Fibroblast of skin of left biceps (primary cell): Measurements from ENCODE around the gene PSMD3.
"Not testable (repeated sequence)": the region's sequence is repeated elsewhere in the genome, so short reads cannot be mapped to it uniquely, and the experiment has no call there.

ENCODE experiments used
- DNase-seq, 2 experiments: peaks; one replicate each; pipeline ENCODE4 v3.0.0-alpha.2; 2013; ENCODE audit warnings: low read depth in 2 of 2

PSMD3 gene

GRCh38 chr17:39996800-39997199 is 16.2 kb downstream of the PSMD3 start:
- DNase-seq, result no peak

GRCh38 chr17:39997543-39997942 is 16.9 kb downstream of the PSMD3 start:
- DNase-seq, result no peak

GRCh38 chr17:39999067-39999466 is 18.5 kb downstream of the PSMD3 start:
- no peak for DNase-seq

- no peak for DNase-seq
Observed at GRCh38 chr17:40000161-40000560, 19.6 kb downstream of the PSMD3 start.

- DNase-seq, result not testable (repeated sequence)
Observed at GRCh38 chr17:40001335-40001734, 20.7 kb downstream of the PSMD3 start.

GRCh38 chr17:40004072-40004471 is 23.5 kb downstream of the PSMD3 start:
- DNase-seq, result no peak

- DNase-seq, result no peak
Observed at GRCh38 chr17:40004712-40005111, 24.1 kb downstream of the PSMD3 start.

GRCh38 chr17:40005520-40005919 is 24.9 kb downstream of the PSMD3 start:
- DNase-seq, result no peak

- not testable (repeated sequence) for DNase-seq
Observed at GRCh38 chr17:40010946-40011500, 30.4 kb downstream of the PSMD3 start.

GRCh38 chr17:40012017-40012647 is 31.5 kb downstream of the PSMD3 start:
- DNase-seq, result not testable (repeated sequence)

GRCh38 chr17:40014375-40014980 is 33.9 kb downstream of the PSMD3 start:
- no peak for DNase-seq

GRCh38 chr17:40015005-40015997 is 34.7 kb downstream of the PSMD3 start, which contains the start of gene CSF3:
TSS of gene CSF3 (plus strand) at chr17:40015440. CDS start at chr17:40015475, 35 bp downstream.
- DNase-seq, result no peak

- DNase-seq, result no peak
Observed at GRCh38 chr17:40015998-40016985, 35.7 kb downstream of the PSMD3 start.

GRCh38 chr17:40017422-40018080 is 36.9 kb downstream of the PSMD3 start:
- DNase-seq, result no peak

- no peak for DNase-seq
Observed at GRCh38 chr17:40018211-40019121, 37.9 kb downstream of the PSMD3 start.

- no peak for DNase-seq
Observed at GRCh38 chr17:40019140-40019991, 38.8 kb downstream of the PSMD3 start.

GRCh38 chr17:40020146-40020545 is 39.5 kb downstream of the PSMD3 start:
- no peak for DNase-seq

GRCh38 chr17:40021451-40021971 is 40.9 kb downstream of the PSMD3 start:
- DNase-seq, result no peak
